Measurements from ENCODE around the gene SREBF1. TPM values are rescaled to one million over a fixed set of nuclear protein-coding genes. Genes with fewer than 3 reads are reported as not detected.

The SREBF1 gene
- polyA plus RNA-seq, 4 donors, result 43.9 to 58.1 (median 50.8) TPM

- no peak for DNase-seq (ENCODE audit: low read depth in 4 of 4, low spot score in 2 of 4)
These were observed 68.8 kb downstream of the SREBF1 start for GRCh38 chr17:17767887-17768418.

- DNase-seq (ENCODE audit: low read depth in 4 of 4, low spot score in 2 of 4), result no peak
These were observed 69.5 kb downstream of the SREBF1 start for GRCh38 chr17:17767154-17767869.

DNA sequence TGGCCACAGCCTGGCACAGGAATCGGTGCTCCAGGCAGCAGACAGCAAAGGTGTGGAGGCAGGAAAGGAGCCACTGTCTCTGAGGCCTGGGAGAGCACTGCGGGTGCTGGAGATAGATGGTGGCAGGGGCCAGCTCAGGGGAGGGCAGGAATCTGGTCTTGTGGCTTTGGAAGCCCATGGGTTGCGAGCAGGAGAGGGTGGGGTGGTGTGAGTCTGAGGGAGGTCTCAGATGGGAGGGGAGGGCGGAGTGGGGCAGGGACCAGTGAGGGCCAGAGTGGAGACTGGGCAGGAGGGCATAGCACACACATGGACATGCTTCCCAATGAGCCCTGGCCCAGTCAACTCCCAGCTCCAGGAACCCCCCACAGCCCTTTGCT, 70.1 kb downstream of the SREBF1 start:
- no peak for DNase-seq (ENCODE audit: low read depth in 4 of 4, low spot score in 2 of 4)

DNA sequence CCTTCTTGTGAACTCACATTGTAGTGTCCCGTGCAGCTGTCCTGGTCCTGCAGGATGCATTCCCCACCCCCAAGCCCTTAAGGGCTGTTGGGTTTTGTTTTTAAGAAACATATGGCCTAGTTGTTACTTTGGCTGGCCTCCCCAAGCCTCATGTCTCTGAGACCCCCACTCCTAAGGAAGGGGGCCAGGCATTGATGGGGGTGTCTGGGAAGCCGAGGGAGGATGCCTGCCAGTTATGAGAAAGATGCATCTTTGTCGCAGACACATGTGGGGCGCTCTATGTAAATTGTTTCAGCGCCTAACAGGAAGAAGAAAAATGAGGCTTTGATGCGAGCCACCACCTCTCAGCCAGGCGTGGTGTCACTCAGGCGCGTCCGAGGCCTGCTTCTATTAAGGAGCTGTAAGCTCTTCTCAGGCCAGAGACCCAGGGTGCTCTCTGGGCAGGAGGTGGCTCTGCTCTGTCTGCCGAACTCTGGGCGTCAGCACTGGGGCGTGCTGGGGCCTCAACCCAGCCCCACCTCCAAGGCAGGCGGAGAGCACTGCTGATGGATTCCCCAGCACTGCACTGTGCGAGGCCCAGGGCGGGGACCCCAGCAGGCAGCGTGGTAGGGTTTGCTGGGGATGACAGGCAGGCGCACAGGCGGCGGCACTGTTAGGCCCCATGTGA, 70.6 kb downstream of the SREBF1 start:
- no peak for DNase-seq (ENCODE audit: low read depth in 4 of 4, low spot score in 2 of 4)

DNA sequence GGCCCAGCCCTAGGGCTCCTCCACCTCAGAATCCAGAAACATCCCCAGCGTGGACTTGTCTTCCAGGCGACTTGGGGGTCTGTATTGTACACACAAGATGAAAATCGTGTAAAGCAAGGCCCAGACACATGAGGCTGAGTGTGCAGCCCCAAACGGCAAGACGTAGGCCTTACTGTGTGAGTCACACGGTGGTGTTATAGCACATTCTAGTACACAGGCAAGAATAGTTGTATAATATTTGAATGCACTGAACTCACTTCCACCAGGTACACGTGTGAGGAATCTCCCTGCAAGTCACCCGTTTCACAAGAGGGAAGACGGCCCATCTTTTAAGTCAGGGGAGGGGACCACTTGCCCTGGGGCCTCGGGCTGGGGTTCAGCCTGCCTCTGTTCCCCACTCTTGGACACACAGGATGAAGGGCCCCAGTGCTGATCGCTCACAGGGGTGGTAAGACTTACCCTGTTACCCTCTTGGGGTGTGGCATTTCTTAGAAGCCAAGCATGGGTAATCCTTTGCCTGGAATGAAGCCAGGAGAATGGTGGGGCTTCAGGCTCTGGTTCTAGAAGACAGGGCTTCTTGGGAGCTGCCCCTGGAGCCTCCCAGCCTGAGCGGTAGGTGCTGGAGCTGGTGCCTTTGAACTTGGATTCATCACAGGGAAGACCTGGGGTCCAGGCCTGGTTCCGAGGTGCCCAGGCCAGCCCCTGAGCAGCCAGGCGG, 71.3 kb downstream of the SREBF1 start:
- DNase-seq (ENCODE audit: low read depth in 4 of 4, low spot score in 2 of 4), result no peak

GRCh38 chr17:17763734-17764133, 73.1 kb downstream of the SREBF1 start:
- no peak for DNase-seq (ENCODE audit: low read depth in 4 of 4, low spot score in 2 of 4)

- DNase-seq (ENCODE audit: low read depth in 4 of 4, low spot score in 2 of 4), result no peak
These were observed 73.7 kb downstream of the SREBF1 start for GRCh38 chr17:17763136-17763535.

- DNase-seq (ENCODE audit: low read depth in 4 of 4, low spot score in 2 of 4), result no peak
These were observed 74.1 kb downstream of the SREBF1 start for GRCh38 chr17:17762744-17763105.

Other genes starting within 250 kb of the SREBF1 start
- gene PEMT, start 245.3 kb downstream of the SREBF1 start, polyA plus RNA-seq (ENCODE audit: insufficient read length in 4 of 4), result 10 to 100 TPM; 29.6 to 37.9 (median 34.7) TPM
- gene RAI1, start 155.5 kb downstream of the SREBF1 start, polyA plus RNA-seq (ENCODE audit: insufficient read length in 4 of 4), result 10 to 100 TPM; 17.2 to 46.9 (median 33.0) TPM
- gene TOM1L2, start 135.4 kb upstream of the SREBF1 start, polyA plus RNA-seq (ENCODE audit: insufficient read length in 4 of 4), result 10 to 100 TPM; 36.1 to 52.2 (median 44.9) TPM
- 10 to 100 TPM; 11.2 to 25.9 (median 16.3) TPM for gene DRC3, start 135.9 kb upstream of the SREBF1 start, polyA plus RNA-seq (ENCODE audit: insufficient read length in 4 of 4)
- 10 to 100 TPM; 23.6 to 33.8 (median 27.2) TPM for gene ATPAF2, start 202.2 kb upstream of the SREBF1 start, polyA plus RNA-seq (ENCODE audit: insufficient read length in 4 of 4)
- gene GID4, start 202.4 kb upstream of the SREBF1 start, polyA plus RNA-seq (ENCODE audit: insufficient read length in 4 of 4), result 10 to 100 TPM; 11.4 to 18.9 (median 14.6) TPM